GM12892 (cell line): ENCODE results near the gene FAHD2B.
"Not testable (repeated sequence)": the region's sequence is repeated elsewhere in the genome, so short reads cannot be mapped to it uniquely, and the experiment has no call there.

Experiments used
- POLR2A ChIP-seq: IDR thresholded peaks from 2 replicates; pipeline ENCODE4 v1.6.1; 2011; ENCODE audit warnings: low read depth, low read length, control low read depth
- POLR2AphosphoS5 ChIP-seq: IDR thresholded peaks from 2 replicates; pipeline ENCODE4 v1.6.1; 2011; ENCODE audit warnings: low read depth, low read length, control low read depth
- TAF1 ChIP-seq: IDR thresholded peaks from 2 replicates; pipeline ENCODE4 v1.6.1; 2011; ENCODE audit warnings: low read depth, mild to moderate bottlenecking, control low read depth, low read length, borderline replicate concordance

- not testable (repeated sequence) for TF ChIP-seq POLR2AphosphoS5, POLR2A, TAF1
Observed at GRCh38 chr2:97062020-97062419, 32.7 kb downstream of the FAHD2B start.
